Prostate gland (tissue), 2 donors: ENCODE data around the gene FUZ.

Source experiments
- POLR2A ChIP-seq: fragments of 450-650 bp; IDR thresholded peaks from one replicate; pipeline ENCODE4 v1.6.1; 2016; ENCODE audit warnings: antibody characterized with exemption, mild to moderate bottlenecking
- POLR2AphosphoS5 ChIP-seq: sonication (generic); formaldehyde crosslinking; IDR thresholded peaks from one replicate; pipeline ENCODE4 v1.6.1; 2017; ENCODE audit warnings: antibody characterized with exemption
- TF ChIP-seq, protein P1 (sequence below), 4 experiments: fragments of 200-600 bp in 2 of 4; fragments of 450-650 bp in 2 of 4; sonication (generic) in 2 of 4; IDR thresholded peaks; 1 replicate in 3 of 4; 2 replicates in 1 of 4; pipeline ENCODE4 v1.5.1; 2016 to 2019; ENCODE audit warnings: antibody characterized with exemption in 4 of 4, mild to moderate bottlenecking in 2 of 4, moderate library complexity in 2 of 4

DNA sequence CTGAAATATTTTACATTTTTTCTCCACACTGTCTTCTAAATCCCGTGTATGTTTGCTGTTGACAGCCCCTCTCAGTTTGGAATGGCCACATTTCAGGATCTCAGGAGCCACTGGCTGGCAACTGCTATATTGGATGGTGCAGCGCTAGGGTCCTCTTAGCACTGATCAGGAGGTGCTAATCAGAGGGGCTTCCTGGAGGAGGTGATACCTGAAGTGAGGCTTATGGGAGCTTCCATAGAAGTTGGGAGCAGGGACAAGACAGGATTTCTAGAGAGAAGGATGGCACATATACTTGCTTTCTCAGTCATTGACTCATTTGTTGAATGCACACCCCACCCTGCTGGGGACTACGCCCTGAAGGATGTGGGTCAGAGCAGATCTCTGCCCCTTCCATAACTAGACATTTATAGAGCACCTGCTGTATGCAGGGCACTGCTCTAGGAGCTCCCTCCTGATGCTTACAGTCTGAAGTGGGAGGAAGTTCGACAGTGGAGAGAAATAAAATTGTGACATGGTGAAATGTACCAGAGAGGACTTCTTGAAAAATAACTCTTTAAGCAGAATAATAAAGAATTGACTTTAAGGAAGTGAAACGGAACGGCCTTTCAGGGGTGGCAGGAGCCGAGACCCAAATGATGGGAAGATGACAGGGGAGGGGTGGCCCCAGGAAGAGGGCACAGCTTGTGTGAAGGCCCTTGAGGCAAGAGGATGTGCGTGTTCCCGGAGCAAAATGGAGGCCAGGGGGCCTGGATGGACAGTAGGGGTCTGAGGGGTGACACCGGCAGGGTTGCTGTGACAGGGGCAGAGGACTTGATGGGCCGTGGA, 33.1 kb downstream of the FUZ start:
- TF ChIP-seq, protein P1, sequence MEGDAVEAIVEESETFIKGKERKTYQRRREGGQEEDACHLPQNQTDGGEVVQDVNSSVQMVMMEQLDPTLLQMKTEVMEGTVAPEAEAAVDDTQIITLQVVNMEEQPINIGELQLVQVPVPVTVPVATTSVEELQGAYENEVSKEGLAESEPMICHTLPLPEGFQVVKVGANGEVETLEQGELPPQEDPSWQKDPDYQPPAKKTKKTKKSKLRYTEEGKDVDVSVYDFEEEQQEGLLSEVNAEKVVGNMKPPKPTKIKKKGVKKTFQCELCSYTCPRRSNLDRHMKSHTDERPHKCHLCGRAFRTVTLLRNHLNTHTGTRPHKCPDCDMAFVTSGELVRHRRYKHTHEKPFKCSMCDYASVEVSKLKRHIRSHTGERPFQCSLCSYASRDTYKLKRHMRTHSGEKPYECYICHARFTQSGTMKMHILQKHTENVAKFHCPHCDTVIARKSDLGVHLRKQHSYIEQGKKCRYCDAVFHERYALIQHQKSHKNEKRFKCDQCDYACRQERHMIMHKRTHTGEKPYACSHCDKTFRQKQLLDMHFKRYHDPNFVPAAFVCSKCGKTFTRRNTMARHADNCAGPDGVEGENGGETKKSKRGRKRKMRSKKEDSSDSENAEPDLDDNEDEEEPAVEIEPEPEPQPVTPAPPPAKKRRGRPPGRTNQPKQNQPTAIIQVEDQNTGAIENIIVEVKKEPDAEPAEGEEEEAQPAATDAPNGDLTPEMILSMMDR (IDR thresholded peaks at IDR 0.05): no peak
- no peak for TF ChIP-seq POLR2A
- TF ChIP-seq POLR2AphosphoS5: no peak
